Brain pericyte (primary cell): ENCODE measurements around the gene CHRM2.

Experiments used
- DNase-seq: peaks from one replicate; pipeline ENCODE4 v3.0.0-alpha.2; 2012; ENCODE audit warnings: low read depth, low spot score

Gene CHRM2

GRCh38 chr7:137025469-137026175, 157.2 kb downstream of the CHRM2 start:
- no peak for DNase-seq

GRCh38 chr7:137026176-137026500, 157.7 kb downstream of the CHRM2 start:
- DNase-seq: no peak

- DNase-seq: no peak
Observed at GRCh38 chr7:137032436-137032835, 164.0 kb downstream of the CHRM2 start.

GRCh38 chr7:137036768-137037167, 168.3 kb downstream of the CHRM2 start:
- no peak for DNase-seq

GRCh38 chr7:137038706-137039105, 170.3 kb downstream of the CHRM2 start:
- no peak for DNase-seq

GRCh38 chr7:137040745-137041144, 172.3 kb downstream of the CHRM2 start:
- DNase-seq: no peak

GRCh38 chr7:137045573-137045972, 177.1 kb downstream of the CHRM2 start:
- no peak for DNase-seq

- DNase-seq: no peak
Observed at GRCh38 chr7:137069249-137069963, 201.0 kb downstream of the CHRM2 start.
